NK-92 (cell line): ENCODE results near the gene CRISPLD2.
"Not testable (repeated sequence)": the region's sequence is repeated elsewhere in the genome, so short reads cannot be mapped to it uniquely, and the experiment has no call there.

Experiments used
- DNase-seq: peaks from one replicate; lab custom pipeline; 2025; ENCODE audit not compliant: unreplicated experiment; lab: John Stamatoyannopoulos, UW

CRISPLD2 gene

GRCh38 chr16:84928679-84929420, 109.1 kb downstream of the CRISPLD2 start:
- DNase-seq = no peak

- DNase-seq = no peak
Measured at GRCh38 chr16:84929421-84930297, 109.9 kb downstream of the CRISPLD2 start.

- no peak for DNase-seq
Measured at GRCh38 chr16:84930298-84931106, 110.7 kb downstream of the CRISPLD2 start.

GRCh38 chr16:84931107-84931494, 111.3 kb downstream of the CRISPLD2 start:
- no peak for DNase-seq

- DNase-seq = no peak
Measured at GRCh38 chr16:84931506-84931905, 111.7 kb downstream of the CRISPLD2 start.

- no peak for DNase-seq
Measured at GRCh38 chr16:84932681-84933080, 112.9 kb downstream of the CRISPLD2 start.

- DNase-seq = no peak
Measured at GRCh38 chr16:84933774-84934631, 114.2 kb downstream of the CRISPLD2 start.

- no peak for DNase-seq
Measured at GRCh38 chr16:84937196-84938005, 117.6 kb downstream of the CRISPLD2 start.

- not testable (repeated sequence) for DNase-seq
Measured at GRCh38 chr16:84938616-84939015, 118.8 kb downstream of the CRISPLD2 start.

GRCh38 chr16:84940670-84941551, 121.1 kb downstream of the CRISPLD2 start:
- DNase-seq = no peak

- DNase-seq = no peak
Measured at GRCh38 chr16:84941921-84942320, 122.1 kb downstream of the CRISPLD2 start.

GRCh38 chr16:84942786-84943185, 123.0 kb downstream of the CRISPLD2 start:
- DNase-seq = no peak

- DNase-seq = no peak
Measured at GRCh38 chr16:84943620-84944019, 123.8 kb downstream of the CRISPLD2 start.

- no peak for DNase-seq
Measured at GRCh38 chr16:84947022-84947421, 127.2 kb downstream of the CRISPLD2 start.

- DNase-seq = no peak
Measured at GRCh38 chr16:84947996-84948850, 128.4 kb downstream of the CRISPLD2 start.

- DNase-seq = no peak
Measured at GRCh38 chr16:84948851-84949610, 129.2 kb downstream of the CRISPLD2 start.
